Calu3 (cell line): ENCODE measurements around the gene FOXO3. TPM values are rescaled to one million over a fixed set of nuclear protein-coding genes. Genes with fewer than 3 reads are reported as not detected.

ENCODE experiments used
- BruUV-seq: library from RNA; stranded (reverse); fragments of 400-500 nt; replicated peaks from 2 replicates; lab custom pipeline; 2021; lab: Mats Ljungman, UMichigan
- CTCF ChIA-PET: fragments of 300-600 bp; sonication (Branson Sonifier 250); formaldehyde crosslinking; loops from one replicate; lab custom pipeline; 2022; ENCODE audit warnings: antibody characterized with exemption; lab: Charles Lee
- DNase-seq: peaks from one replicate; pipeline ENCODE4 v3.0.0; 2022
- H3K27ac Mint-ChIP-seq: one replicate; pipeline ENCODE4 v1.8.0; 2022; ENCODE audit warnings: mixed read lengths; ENCODE audit not compliant: unreplicated experiment
- H3K27me3 Mint-ChIP-seq: one replicate; pipeline ENCODE4 v1.8.0; 2022; ENCODE audit warnings: mixed read lengths; ENCODE audit not compliant: unreplicated experiment
- H3K36me3 Mint-ChIP-seq: one replicate; pipeline ENCODE4 v1.8.0; 2022; ENCODE audit warnings: mild to moderate bottlenecking, moderate library complexity, mixed read lengths; ENCODE audit not compliant: insufficient read depth, unreplicated experiment
- H3K4me1 Mint-ChIP-seq: one replicate; pipeline ENCODE4 v1.8.0; 2022; ENCODE audit warnings: mild to moderate bottlenecking, low read depth, mixed read lengths; ENCODE audit not compliant: unreplicated experiment
- H3K4me3 Mint-ChIP-seq: one replicate; pipeline ENCODE4 v1.8.0; 2022; ENCODE audit warnings: mild to moderate bottlenecking, low read depth, moderate library complexity, mixed read lengths; ENCODE audit not compliant: unreplicated experiment
- H3K9me3 Mint-ChIP-seq: one replicate; pipeline ENCODE4 v1.8.0; 2022; ENCODE audit warnings: low read depth, mixed read lengths; ENCODE audit not compliant: unreplicated experiment
- intact Hi-C: fragments of 100-400 bp; cut with micrococcal nuclease; formaldehyde crosslinking; loops from one replicate; pipeline ENCODE4 v1.10.0; 2022; ENCODE audit not compliant: unreplicated experiment
- total RNA-seq: library from RNA; stranded (reverse); gene quantifications from 2 replicates; pipeline ENCODE4 v1.2.3, GENCODE V29; 2022
- TF ChIP-seq, protein P1 (sequence below): fragments of 200-600 bp; IDR thresholded peaks from one replicate; pipeline ENCODE4 v1.8.0; 2022; ENCODE audit warnings: antibody characterized with exemption; ENCODE audit not compliant: unreplicated experiment

The FOXO3 gene
- total RNA-seq, 1 experiment from 2014 or later = 45.5 TPM

GRCh38 chr6:108651340-108652227, 90.9 kb downstream of the FOXO3 start:
- Mint-ChIP-seq H3K27me3 (no peaks in the 10 kb centered on the region), H3K36me3 (peaks cover 11% of the 10 kb centered on the region), H3K27ac (no peak overlapping the region), H3K9me3 (no peaks in the 10 kb centered on the region), H3K4me3 (no peak overlapping the region), H3K4me1 (peaks cover 64% of the 10 kb centered on the region)
- intact Hi-C loops = no loop called here
- CTCF ChIA-PET = no interaction called here
- TF ChIP-seq, protein P1, sequence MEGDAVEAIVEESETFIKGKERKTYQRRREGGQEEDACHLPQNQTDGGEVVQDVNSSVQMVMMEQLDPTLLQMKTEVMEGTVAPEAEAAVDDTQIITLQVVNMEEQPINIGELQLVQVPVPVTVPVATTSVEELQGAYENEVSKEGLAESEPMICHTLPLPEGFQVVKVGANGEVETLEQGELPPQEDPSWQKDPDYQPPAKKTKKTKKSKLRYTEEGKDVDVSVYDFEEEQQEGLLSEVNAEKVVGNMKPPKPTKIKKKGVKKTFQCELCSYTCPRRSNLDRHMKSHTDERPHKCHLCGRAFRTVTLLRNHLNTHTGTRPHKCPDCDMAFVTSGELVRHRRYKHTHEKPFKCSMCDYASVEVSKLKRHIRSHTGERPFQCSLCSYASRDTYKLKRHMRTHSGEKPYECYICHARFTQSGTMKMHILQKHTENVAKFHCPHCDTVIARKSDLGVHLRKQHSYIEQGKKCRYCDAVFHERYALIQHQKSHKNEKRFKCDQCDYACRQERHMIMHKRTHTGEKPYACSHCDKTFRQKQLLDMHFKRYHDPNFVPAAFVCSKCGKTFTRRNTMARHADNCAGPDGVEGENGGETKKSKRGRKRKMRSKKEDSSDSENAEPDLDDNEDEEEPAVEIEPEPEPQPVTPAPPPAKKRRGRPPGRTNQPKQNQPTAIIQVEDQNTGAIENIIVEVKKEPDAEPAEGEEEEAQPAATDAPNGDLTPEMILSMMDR = no peak
- no peak for DNase-seq
- BruUV-seq = no TSS peak

- Mint-ChIP-seq H3K27ac (no peak overlapping the region), H3K27me3 (no peaks in the 10 kb centered on the region), H3K4me1 (peaks cover 69% of the 10 kb centered on the region), H3K4me3 (no peak overlapping the region), H3K36me3 (peaks cover 17% of the 10 kb centered on the region), H3K9me3 (no peaks in the 10 kb centered on the region)
- no TSS peak for BruUV-seq
- no peak for DNase-seq
- CTCF ChIA-PET = no interaction called here
- intact Hi-C loops = no loop called here
- TF ChIP-seq, protein P1 = no peak
Observed at GRCh38 chr6:108652375-108652774, 91.7 kb downstream of the FOXO3 start.

GRCh38 chr6:108653949-108654348, 93.2 kb downstream of the FOXO3 start:
- Mint-ChIP-seq H3K9me3 (no peaks in the 10 kb centered on the region), H3K27me3 (no peaks in the 10 kb centered on the region), H3K27ac (no peak overlapping the region), H3K4me3 (no peak overlapping the region), H3K36me3 (peaks cover 17% of the 10 kb centered on the region), H3K4me1 (peaks cover 79% of the 10 kb centered on the region)
- CTCF ChIA-PET = no interaction called here
- TF ChIP-seq, protein P1 = no peak
- no TSS peak for BruUV-seq
- intact Hi-C loops = no loop called here
- DNase-seq = no peak

GRCh38 chr6:108654465-108655106, 93.9 kb downstream of the FOXO3 start:
- H3K4me1 Mint-ChIP-seq = peaks cover 78% of the 10 kb centered on the region

More at GRCh38 chr6:108654465-108655106, 93.9 kb downstream of the FOXO3 start:
- CTCF ChIA-PET = no interaction called here
- Mint-ChIP-seq H3K27me3 (no peaks in the 10 kb centered on the region), H3K27ac (no peak overlapping the region), H3K4me3 (no peak overlapping the region), H3K36me3 (peaks cover 17% of the 10 kb centered on the region), H3K9me3 (no peaks in the 10 kb centered on the region)
- BruUV-seq = no TSS peak
- intact Hi-C loops = no loop called here
- DNase-seq = no peak
- TF ChIP-seq, protein P1 = no peak
